ENCODE data around the gene TMTC1.
"Not testable (repeated sequence)": the region's sequence is repeated elsewhere in the genome, so short reads cannot be mapped to it uniquely, and the experiment has no call there.

TMTC1 gene

DNA sequence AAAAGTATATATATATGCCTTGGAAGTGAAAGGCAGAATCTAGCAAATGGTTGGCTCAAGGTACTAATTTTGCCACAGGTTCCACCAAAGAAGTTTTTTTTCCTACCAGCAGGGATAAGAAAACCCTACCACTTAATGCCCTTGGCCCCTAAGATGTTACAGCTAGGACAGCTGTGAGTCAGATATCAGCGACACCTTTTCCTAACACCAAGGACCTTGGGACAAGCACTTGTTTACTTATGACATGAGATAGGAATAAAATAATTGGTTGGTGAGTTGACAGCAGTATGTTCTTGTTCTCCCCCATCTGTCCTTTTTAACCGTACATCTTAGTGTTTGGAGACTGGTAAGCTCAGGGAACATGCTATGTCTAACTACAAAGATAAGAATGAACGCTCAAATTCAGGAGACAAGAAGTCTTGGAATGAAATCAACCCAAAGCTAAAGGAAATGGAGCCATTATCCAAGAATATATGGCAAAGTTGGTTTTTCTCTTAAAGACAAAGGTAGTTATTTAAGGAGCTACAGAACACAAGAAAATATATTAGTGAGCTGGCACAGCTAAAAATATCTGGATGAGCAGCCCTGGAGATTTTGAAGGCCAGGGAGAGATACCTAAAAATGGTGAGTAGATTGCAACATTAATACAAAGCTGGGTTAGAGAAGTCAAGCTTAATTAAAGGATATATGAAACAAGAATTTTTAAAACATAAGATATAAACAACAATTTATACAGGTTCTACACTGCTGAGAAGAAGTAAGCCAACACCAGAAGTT lies 126.8 kb downstream of the TMTC1 start:
- no peak for DNase-seq

DNA sequence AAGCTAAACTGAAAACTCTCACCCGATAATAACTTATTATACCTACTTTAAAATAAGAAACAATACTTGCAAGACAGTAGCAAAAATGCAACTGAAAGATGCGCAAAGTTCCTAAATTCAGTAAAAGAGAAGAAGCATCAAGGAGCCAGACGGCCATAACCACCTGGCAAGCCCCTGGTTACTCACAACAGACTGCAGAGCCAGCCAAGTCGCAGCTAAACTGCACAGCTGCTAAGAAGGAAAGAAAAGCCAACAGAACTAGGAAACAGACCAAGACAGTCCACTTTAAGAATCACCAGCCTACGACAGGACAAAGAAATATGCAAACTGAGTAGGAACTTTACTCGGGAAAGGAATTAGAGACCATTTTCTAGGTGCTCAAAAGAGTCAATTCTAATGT lies 127.9 kb downstream of the TMTC1 start:
- DNase-seq, result no peak

DNA sequence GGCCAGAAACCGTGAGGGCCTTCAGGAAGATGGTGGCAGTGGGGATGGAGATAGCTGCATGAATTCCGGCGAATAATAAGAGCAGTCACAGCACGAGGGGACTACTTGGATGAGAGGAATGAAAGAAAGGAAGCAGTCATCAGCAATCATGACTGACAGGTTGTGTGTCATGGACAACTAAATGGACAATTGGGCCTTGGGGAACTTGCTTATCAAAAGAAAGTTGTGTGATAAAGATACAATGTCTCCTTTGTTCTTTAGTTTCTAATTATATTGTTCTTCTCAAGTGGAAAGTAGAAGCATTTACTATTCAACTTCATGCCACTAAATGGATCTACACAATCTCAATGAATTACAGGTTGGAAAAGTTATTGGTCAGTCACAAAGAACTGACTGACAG lies 130.5 kb downstream of the TMTC1 start:
- DNase-seq, result no peak

DNA sequence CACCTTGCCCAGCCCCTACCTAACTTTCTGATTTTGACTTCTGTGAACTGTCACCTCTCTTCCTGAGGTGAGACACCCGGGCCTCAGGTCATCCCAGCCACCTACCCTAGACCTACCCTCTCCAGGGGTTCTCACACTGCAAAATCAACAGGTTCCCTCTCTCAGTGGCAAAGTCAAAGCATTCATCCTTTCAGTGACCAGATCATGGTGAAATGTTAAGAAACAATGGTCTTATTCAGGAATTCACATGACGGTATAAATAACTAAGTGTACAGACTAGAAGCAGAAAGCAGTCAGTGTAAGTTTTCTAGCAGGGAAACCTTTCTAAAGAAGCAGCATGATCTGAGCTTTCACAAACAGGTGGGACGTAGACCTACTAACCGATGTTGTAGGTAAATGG lies 133.4 kb downstream of the TMTC1 start:
- DNase-seq, result no peak

DNA sequence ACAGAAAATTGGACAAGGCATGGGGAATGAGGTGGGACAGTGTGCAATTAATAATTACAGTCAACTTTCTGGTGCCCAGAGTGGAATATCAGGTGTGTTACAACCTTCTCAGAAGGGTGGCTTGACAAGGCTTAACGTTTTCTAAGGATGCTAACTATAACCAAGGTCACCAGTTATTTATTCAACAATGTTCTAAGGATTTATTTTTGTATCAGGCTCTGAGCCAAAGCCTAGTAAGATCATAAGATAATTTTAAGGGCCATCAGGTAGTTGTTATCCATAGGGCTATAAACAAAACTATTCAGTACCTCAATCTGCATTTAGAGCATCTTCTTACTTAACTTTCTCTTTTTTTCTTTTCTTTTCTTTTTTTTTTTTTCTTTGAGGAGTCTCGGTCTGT lies 134.0 kb downstream of the TMTC1 start:
- DNase-seq, result no peak

DNA sequence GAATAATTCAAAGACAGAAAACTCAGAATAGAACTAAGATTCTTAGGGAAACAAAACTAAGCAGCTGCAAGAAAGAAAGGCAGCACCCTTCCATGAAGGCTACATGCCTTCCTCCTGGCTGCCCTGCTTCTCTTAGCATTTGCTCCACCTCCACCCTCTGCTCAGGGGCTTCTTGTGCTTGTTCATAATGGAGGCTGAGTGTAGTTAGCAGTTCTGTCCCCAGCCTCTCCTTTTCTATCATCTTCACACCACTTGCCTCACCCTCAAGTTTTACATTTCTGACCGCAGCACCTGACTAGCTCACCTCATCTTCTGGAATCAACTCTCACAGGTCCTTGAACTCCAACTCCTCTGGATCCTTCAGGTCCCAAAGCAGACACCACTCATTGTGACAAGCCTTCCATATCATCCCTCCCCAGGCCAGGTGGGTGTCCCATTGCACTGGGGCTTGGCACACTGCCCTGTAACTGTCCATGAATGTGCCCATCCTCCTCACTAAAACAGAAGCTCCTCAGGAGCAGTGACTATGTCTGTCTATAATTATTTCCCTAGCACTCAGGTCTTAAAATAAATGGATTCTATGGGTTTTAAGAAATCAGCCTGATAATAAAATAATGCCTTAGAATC lies 139.1 kb downstream of the TMTC1 start:
- DNase-seq, result no peak

DNA sequence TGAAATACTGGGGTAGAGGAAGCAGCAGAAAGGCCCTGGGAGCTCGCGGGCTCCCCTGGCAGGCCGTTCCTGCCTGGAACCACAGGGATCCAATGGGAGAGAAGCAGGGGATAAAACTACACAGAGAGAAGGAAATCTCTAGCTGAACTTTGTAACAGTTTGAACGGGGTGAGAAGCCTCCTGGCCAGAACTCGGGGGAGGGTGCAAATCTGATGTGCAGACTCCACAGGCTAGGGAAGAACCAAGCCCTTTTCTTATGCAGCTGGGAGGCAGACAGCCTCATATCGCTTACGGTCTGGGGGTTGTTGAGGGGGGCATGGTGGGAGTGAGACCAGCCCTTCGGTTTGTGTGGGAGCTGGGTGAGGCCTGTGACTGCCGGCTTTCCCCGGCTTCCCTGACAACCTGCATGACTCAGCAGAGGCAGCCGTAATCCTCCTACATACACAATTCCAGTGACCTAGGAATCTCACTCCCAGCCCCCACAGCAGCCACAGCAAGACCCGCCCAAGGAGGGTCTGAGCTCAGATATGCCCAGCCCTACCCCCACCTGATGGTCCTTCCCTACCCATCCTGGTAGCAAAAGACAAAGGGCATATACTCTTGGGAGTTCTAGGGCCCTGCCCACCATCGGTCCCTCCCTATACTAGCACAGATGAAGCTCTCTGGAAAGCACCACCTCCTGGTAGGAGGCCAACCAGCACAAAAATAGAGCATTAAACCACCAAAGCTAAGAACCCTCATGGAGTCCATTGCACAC lies 143.0 kb downstream of the TMTC1 start:
- DNase-seq, result no peak

DNA sequence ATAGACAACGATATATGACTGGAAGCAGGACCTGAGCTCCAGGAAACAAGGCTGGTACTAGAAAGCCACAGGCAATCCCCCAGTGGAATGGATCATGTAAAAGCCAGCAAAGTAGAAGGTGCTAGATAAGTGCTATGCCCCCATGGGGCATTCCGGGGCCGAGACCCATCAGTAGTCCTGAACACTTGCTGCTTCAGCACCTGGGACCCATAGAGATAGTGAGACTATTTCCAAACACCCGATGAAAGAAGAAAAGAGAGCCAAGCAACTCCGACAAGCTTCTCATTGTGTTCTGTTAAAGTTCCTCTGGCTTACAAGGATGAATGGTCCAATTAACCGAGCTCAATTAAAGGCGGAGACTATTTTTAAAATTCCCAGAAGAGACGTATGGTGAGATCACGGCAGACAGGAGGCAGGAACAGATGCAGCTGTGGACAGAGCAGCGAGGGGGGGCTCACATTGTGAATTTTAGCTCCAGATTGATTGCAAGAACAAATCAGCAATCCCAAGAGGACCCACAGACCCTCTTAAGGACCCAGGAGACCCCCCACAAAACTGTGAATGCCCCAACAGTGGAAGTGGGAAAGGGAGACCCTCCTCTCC lies 143.7 kb downstream of the TMTC1 start:
- DNase-seq, result no peak

DNA sequence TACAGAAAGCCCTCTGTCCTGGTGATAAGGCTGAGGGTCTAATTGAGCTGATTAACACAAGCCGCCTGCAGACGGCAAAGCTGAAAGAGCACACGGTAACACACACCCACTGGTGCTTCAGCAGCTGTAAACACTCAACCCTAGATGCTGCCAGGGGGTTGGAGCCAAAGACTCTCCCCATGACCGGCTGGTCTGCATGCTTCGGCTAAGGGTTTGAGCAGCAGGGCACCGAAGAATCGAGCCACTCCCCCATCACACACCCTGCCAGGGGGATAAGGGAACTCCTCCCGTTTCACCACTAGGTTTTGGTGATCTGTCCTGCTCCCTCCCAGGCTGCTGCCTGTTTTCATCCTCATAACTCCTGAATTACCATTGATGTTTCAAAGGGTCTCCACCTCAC lies 145.2 kb downstream of the TMTC1 start:
- no peak for DNase-seq

DNA sequence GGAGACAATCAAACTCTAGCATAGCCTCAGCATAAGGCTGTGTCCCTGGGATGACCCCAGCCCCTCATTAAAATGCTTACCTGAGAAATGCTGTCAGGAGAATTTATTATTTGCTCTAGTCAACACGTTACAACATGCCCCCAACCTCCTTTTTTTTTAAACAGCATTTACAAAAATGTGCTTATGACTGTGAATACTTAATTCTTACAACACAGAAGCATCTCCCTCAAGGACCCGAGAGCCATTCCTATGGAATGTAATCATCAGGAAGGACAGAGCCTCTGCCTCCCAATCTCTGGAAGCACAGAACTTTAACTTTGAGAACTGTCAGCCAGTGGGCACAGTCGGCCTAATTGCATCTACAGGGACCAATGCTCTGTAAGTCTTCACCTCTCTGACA lies 149.7 kb downstream of the TMTC1 start:
- no peak for DNase-seq

DNA sequence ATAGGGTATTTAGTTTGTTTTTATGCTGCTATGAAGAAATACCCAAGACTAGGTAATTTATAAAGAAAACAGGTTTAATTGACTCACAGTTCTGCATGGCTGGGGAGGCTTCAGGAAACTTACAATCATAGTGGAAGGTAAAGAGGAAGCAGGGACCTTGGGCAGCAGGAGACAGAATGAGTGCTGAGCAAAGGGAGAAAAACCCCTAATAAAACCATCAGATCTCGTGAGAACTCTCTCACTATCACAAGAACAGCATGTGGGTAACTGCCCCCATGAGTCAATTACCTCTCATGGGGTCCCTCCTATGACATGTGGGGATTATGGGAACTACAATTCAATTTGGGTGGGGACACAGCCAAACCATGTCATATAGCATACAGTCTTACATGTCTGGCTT lies 153.6 kb downstream of the TMTC1 start:
- DNase-seq, result not testable (repeated sequence)

DNA sequence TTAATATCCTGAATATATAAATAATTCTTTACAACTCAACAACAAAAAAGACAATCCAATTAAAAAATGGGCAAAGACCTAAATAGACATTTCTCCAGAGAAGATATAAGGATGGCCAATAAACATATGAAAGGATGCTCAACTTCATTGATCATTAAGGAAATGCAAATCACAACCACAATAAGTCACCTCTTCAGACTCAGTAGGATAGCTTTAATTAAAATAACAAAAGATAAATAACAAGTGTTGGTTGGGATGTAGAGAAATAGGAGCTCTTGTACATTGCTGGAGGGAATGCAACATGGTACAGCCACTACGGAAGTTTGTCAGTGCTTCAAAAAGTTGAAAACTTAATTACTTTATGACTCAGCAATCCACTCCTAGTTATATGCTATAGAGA lies 156.5 kb downstream of the TMTC1 start:
- DNase-seq, result no peak

DNA sequence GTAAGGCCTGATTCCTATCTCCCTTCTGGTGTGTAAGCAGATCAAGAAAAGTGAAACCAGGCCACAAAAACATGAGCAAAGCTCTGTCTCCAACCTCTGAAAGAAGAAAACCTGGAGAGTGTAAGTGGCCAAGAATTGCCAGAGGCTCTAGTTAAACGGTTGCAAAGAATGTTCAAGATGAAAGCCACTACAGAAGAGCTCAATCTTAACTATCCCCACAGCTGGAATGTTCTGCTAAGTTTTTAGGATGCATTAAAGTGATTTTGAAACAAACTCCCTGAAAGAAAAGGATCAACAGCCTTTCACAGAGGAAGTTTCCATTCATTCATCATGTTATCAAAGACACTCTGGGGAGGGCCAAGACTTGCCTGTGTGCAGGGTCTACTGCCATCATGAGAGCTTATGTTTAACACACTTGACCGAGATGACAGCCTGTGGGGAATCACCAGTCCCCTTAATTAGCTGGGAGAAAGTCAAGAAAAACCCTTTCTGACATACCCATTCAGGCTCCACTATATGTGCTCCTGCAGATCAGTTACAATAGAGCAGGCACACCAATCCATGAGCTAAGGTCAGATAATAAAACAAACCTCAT lies 158.3 kb downstream of the TMTC1 start:
- no peak for DNase-seq

DNA sequence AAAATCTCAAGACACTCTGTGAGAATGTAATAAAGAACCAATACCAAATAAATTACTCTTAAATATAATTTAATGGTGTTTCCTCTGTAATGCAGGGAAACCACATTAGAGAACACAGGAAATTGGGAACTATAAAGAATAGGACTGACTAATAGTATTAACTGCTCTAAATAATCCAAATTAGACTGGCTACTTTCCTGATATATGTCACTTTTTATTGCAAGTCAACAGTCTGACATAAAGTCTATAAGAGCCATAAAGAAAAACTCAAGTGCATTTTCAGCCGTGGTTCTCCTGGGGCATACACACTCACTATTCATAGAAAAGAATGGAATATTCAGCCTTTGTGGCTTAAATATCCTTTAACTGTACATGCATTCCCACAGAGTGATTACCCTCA lies 161.5 kb downstream of the TMTC1 start:
- DNase-seq, result no peak

DNA sequence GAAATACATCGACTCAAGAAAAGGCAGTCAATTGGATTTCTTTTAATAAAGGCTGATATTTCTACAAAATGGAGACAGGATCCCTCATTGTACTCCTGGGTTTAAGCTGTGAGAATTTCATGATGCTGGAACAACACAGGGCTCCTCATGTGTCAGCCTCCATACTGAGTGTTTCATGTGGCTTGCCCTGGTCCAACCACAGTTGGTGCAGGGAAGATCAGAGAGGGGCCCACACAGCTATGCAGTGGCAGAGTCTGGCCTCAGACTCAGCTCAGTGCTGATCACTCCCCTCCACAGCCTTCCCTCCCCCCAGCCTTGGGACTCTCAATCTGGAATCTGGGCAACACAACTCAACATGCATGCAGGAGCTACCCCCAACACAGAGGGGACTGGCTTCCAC lies 163.7 kb downstream of the TMTC1 start:
- no peak for DNase-seq

DNA sequence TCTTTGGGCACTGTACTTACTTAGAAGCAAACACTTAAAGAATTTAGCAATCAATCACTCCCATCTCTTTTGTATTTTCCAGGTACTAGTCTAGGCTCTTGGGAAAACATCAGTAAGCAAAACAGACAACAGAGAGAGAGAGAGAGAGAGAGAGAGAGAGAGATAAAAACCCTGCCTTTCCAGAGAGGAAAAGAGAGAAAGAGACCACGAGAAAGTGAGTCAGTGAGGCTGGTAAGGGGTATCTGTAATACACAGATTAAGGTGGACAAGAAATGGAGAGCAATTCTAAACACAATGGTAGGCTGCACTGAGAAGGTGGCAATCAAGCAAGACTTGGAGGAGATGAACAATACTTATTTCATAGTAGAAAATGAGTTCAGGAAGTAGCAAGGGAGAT lies 166.3 kb downstream of the TMTC1 start:
- DNase-seq, result no peak

DNA sequence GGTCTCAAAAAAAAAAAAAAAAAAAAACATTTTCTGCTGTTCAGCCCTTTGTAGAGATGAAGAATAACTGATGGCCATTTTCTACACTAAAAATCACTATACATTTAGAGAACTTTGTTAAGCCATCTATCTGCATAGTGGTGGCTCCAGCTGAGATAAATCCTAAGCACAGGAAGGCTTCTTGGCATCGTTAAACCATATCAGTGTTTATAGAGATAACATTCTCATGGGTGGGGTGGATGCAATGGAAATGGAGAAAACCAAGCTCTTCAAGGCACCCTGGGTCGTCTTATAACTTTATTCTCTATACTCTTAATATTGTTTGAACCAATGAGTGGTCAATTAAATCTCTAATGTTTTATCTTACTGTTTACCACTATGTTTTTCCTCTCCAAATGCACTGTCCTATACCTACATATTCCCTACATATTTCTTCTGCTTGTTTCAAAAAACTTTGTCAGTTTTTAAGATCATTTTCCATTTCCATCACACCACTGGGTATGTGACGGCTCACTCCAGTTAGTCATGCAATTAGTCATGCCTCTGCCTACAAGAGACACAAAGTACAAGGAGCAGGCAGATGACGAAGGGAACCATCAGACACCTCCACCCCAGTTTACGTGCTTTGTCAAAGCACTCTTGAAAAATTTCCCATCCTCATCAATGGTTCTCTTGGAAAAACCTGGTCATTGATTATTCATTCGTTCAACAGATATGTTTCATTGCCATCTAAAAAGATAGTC lies 166.9 kb downstream of the TMTC1 start:
- no peak for DNase-seq

DNA sequence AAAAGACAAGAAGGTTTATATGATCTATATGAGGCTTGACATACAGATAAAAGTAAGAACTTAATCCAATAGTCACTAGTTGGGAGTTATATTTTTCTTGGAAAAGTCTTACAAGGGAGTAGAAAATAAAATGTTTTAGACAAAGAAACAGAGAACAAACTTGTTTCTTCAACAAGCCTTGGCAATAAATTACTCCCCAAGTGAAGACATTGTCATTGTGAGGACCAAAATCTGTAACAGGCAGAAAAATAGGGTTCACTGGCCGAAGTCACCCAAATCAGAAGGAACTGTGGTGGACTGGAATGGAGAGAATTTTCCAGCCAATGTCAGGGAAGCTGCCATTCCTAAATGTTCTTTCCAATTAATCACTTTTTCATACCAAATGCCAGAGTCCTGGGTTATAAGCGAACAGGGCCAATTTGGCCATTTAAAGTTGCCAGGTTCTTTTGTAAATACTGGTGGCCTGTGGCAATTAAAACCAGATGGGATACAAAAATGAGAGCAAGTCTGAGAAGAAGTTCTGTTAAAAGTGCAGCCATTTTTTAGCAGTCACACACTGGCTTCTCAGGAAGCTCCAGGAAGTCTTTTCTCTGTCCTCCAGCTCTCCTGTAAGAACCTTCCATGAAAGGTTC lies 168.9 kb downstream of the TMTC1 start:
- no peak for DNase-seq

DNA sequence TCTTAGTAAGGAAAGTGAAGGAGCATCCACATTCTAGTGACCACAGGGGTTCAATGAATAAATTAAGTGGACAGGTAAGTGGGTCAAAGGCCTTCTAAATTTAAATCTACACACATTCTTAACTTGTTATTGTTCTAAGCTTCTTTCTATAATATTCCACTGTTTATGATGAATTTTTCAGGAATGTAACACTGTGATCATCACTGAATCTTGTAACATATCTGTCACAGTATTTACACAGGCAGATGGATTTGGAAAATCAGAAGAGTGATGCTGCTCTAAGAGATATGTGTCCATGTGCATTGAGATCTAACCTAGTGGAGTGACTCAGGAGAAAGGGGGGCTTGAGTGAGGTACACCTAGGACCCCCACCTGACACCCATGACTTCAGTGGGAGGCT lies 170.8 kb downstream of the TMTC1 start:
- no peak for DNase-seq

DNA sequence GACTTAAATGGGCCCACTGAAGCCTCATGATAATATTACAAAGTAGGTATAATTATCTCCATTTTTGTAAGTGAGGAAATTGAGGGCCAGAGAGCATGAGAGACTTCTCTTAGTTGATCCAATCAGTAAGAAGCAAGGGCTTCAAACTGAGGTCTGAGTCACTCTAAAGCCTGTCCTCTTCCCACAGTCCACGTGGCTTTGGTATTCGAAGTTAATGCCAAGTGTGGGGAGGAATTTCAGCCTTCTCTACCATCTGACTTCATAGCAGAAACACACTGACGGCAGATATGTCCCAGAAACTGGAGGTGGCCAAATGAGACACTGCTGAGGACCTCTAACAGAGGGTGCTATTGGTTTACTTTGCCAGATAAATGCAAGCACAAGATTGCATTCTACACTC lies 171.8 kb downstream of the TMTC1 start:
- DNase-seq, result no peak

DNA sequence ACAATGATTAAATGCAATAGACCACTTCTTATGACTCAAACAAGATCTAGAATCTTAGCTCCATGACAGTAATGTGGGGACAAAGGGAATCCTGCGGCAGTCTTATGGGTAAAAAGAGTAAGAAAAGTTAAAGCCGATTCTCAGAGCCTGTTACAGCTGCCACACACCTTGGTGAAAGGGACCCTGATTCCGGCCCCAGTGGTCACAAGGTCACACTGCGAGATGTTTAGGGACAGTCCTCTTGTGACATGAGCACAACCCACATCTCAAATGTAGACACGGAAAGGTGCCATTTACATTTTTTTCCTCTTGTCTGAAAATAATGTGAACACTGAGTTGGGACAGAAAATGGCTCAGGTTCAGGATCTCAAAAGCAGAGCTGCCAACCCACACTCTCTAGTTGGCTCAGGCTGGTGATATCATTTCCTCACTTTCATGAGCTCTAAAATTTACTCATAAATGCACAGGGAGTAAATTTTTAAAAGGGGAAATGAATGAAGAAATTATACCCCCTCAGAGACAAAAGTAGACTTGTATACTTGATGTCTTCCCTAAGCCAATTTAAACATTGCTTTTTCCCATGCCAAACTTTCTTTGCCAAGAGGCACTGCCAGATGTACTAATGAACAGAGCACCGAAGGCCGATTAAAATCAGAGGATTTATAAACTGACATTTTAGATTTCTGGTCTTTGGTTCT lies 173.1 kb downstream of the TMTC1 start:
- no peak for DNase-seq

Measured in CD4-positive, alpha-beta T cell treated with Interleukin-17A for 1 hour (primary cell).